OCI-LY1 (cell line): ENCODE results near the gene USP48.

Source experiments
- H2AFZ ChIP-seq: fragments of 200-600 bp; sonication (generic), shearing (Covaris generic); 2 replicates; pipeline ENCODE4 v1.6.0; 2014; ENCODE audit warnings: antibody characterized with exemption, mild to moderate bottlenecking, low read length
- H3F3A ChIP-seq: fragments of 200-600 bp; sonication (generic), shearing (Covaris generic); 2 replicates; pipeline ENCODE4 v1.6.0; 2014; ENCODE audit warnings: mild to moderate bottlenecking, antibody characterized with exemption, low read length, moderate library complexity; ENCODE audit not compliant: insufficient read depth
- H3K27ac ChIP-seq: fragments of 200-600 bp; sonication (generic); 2 replicates; pipeline ENCODE4 v1.5.1; 2014; ENCODE audit warnings: low read length, mixed run types, mild to moderate bottlenecking, low read depth; ENCODE audit not compliant: poor library complexity, severe bottlenecking
- H3K27me3 ChIP-seq: fragments of 200-600 bp; sonication (generic); 2 replicates; pipeline ENCODE4 v1.6.0; 2014; ENCODE audit warnings: antibody characterized with exemption, mild to moderate bottlenecking, low read length, moderate library complexity; ENCODE audit not compliant: insufficient read depth
- H3K36me3 ChIP-seq: fragments of 200-600 bp; sonication (generic); 2 replicates; pipeline ENCODE4 v1.6.1; 2014; ENCODE audit warnings: mild to moderate bottlenecking, antibody characterized with exemption, low read length, moderate library complexity, mixed read lengths; ENCODE audit not compliant: insufficient read depth
- H3K4me1 ChIP-seq: fragments of 200-600 bp; sonication (generic); 2 replicates; pipeline ENCODE4 v1.5.1; 2014; ENCODE audit warnings: mild to moderate bottlenecking, low read length, moderate library complexity; ENCODE audit not compliant: insufficient read depth, severe bottlenecking
- H3K4me2 ChIP-seq: fragments of 200-600 bp; sonication (generic), shearing (Covaris generic); 2 replicates; pipeline ENCODE4 v1.6.1; 2014; ENCODE audit warnings: low read length
- H3K4me3 ChIP-seq: fragments of 200-600 bp; sonication (generic); 2 replicates; pipeline ENCODE4 v1.5.1; 2014; ENCODE audit warnings: low read length, low read depth, mild to moderate bottlenecking, mixed read lengths; ENCODE audit not compliant: poor library complexity, severe bottlenecking
- H3K79me2 ChIP-seq: fragments of 200-600 bp; shearing (Covaris generic); 2 replicates; pipeline ENCODE4 v1.6.1; 2016; ENCODE audit warnings: mixed run types, low read length, mixed read lengths; ENCODE audit not compliant: insufficient read depth
- H3K9ac ChIP-seq: fragments of 200-600 bp; sonication (generic), shearing (Covaris generic); 2 replicates; pipeline ENCODE4 v1.6.1; 2014; ENCODE audit warnings: mild to moderate bottlenecking, low read length, mixed read lengths
- H3K9me2 ChIP-seq: fragments of 200-600 bp; sonication (generic), shearing (Covaris generic); 2 replicates; pipeline ENCODE4 v1.6.1; 2014; ENCODE audit warnings: low read depth, mild to moderate bottlenecking, low read length, mixed read lengths
- H3K9me3 ChIP-seq: fragments of 200-600 bp; shearing (Covaris generic); 2 replicates; pipeline ENCODE4 v1.6.1; 2014; ENCODE audit warnings: low read length, mixed read lengths
- H4K20me1 ChIP-seq: fragments of 200-600 bp; sonication (generic), shearing (Covaris generic); 2 replicates; pipeline ENCODE4 v1.6.0; 2016; ENCODE audit warnings: mild to moderate bottlenecking, low read length; ENCODE audit not compliant: insufficient read depth
- CTCF ChIP-seq: fragments of 200-600 bp; sonication (generic), shearing (Covaris generic); IDR thresholded peaks from 2 replicates; pipeline ENCODE4 v1.5.1; 2017; ENCODE audit warnings: mild to moderate bottlenecking, antibody characterized with exemption, low read length, moderate library complexity, mixed read lengths
- EZH2 ChIP-seq: fragments of 200-600 bp; sonication (generic), shearing (Covaris generic); IDR thresholded peaks from 2 replicates; pipeline ENCODE4 v1.8.0; 2017; ENCODE audit warnings: borderline replicate concordance, mixed run types, mild to moderate bottlenecking, antibody characterized with exemption, low read length, moderate library complexity, mixed read lengths

Gene USP48

GRCh38 chr1:21716169-21716568 lies 66.8 kb downstream of the USP48 start:
- no peaks in the 10 kb centered on the region for H3K9me3 ChIP-seq

GRCh38 chr1:21707891-21708290 lies 75.1 kb downstream of the USP48 start:
- Histone ChIP-seq H3K9me2 (no peaks in the 10 kb centered on the region), H2AFZ (no peak overlapping the region), H3K4me2 (no peak overlapping the region), H3F3A (no peaks in the 10 kb centered on the region), H4K20me1 (no peaks in the 10 kb centered on the region), H3K36me3 (peaks cover 56% of the 10 kb centered on the region), H3K27me3 (no peaks in the 10 kb centered on the region), H3K27ac (no peak overlapping the region), H3K79me2 (no peaks in the 10 kb centered on the region), H3K4me3 (no peak overlapping the region), H3K9me3 (no peaks in the 10 kb centered on the region), H3K9ac (no peak overlapping the region), H3K4me1 (no peaks in the 10 kb centered on the region)
- TF ChIP-seq EZH2 (no peak), CTCF (no peak)

More at GRCh38 chr1:21716169-21716568, 66.8 kb downstream of the USP48 start:
- Histone ChIP-seq H4K20me1 (no peaks in the 10 kb centered on the region), H3K36me3 (peaks cover 86% of the 10 kb centered on the region), H3F3A (no peaks in the 10 kb centered on the region), H3K4me3 (no peak overlapping the region), H3K79me2 (no peaks in the 10 kb centered on the region), H3K4me1 (no peaks in the 10 kb centered on the region), H2AFZ (no peak overlapping the region), H3K9me2 (no peaks in the 10 kb centered on the region), H3K9ac (no peak overlapping the region), H3K4me2 (no peak overlapping the region), H3K27me3 (no peaks in the 10 kb centered on the region), H3K27ac (no peak overlapping the region)
- TF ChIP-seq CTCF (no peak), EZH2 (no peak)

GRCh38 chr1:21707086-21707840 lies 75.7 kb downstream of the USP48 start:
- Histone ChIP-seq H3K9me3 (no peaks in the 10 kb centered on the region), H3K36me3 (peaks cover 59% of the 10 kb centered on the region), H3K9ac (no peak overlapping the region), H3F3A (no peaks in the 10 kb centered on the region), H3K27me3 (no peaks in the 10 kb centered on the region), H3K4me2 (no peak overlapping the region), H2AFZ (no peak overlapping the region), H3K4me1 (no peaks in the 10 kb centered on the region), H3K4me3 (no peak overlapping the region), H3K9me2 (no peaks in the 10 kb centered on the region), H4K20me1 (no peaks in the 10 kb centered on the region), H3K27ac (no peak overlapping the region), H3K79me2 (no peaks in the 10 kb centered on the region)
- TF ChIP-seq CTCF (no peak), EZH2 (no peak)
